GM23338 (cell line): ENCODE results near the gene EHD1. TPM values are rescaled to one million over a fixed set of nuclear protein-coding genes. Genes with fewer than 3 reads are reported as not detected.

Experiments
- ATAC-seq: fragments of 200-7000 bp; cut with Tn5 transposase; 3 replicates; pipeline ENCODE4 v1.9.1; 2020
- DNase-seq: peaks from one replicate; pipeline ENCODE4 v3.0.0-alpha.2; 2015; ENCODE audit warnings: low spot score
- H2AFZ ChIP-seq: fragments of 200-600 bp; sonication (generic); 2 replicates; pipeline ENCODE4 v1.8.0; 2016; ENCODE audit warnings: antibody characterized with exemption, mild to moderate bottlenecking, moderate library complexity
- H3F3A ChIP-seq: fragments of 200-600 bp; sonication (generic); replicated peaks from 2 replicates; pipeline ENCODE4 v1.8.0; 2017; ENCODE audit warnings: antibody characterized with exemption, mixed run types, low read depth
- H3K27ac ChIP-seq: fragments of 200-600 bp; sonication (generic); 2 replicates; pipeline ENCODE4 v1.6.1; 2016; ENCODE audit warnings: low read depth
- H3K27me3 ChIP-seq: fragments of 200-600 bp; sonication (generic); 2 replicates; pipeline ENCODE4 v1.8.0; 2016; ENCODE audit warnings: mild to moderate bottlenecking, mixed run types, moderate library complexity; ENCODE audit not compliant: insufficient read depth
- H3K36me3 ChIP-seq: fragments of 200-600 bp; sonication (generic); 2 replicates; pipeline ENCODE4 v1.8.0; 2016; ENCODE audit warnings: mild to moderate bottlenecking; ENCODE audit not compliant: insufficient read depth
- H3K4me1 ChIP-seq: fragments of 200-600 bp; sonication (generic); 2 replicates; pipeline ENCODE4 v1.8.0; 2016; ENCODE audit warnings: mild to moderate bottlenecking, moderate library complexity; ENCODE audit not compliant: insufficient read depth
- H3K4me2 ChIP-seq: fragments of 200-600 bp; sonication (generic); 2 replicates; pipeline ENCODE4 v1.7.1; 2017; ENCODE audit warnings: mixed run types
- H3K4me3 ChIP-seq: fragments of 200-600 bp; sonication (generic); 2 replicates; pipeline ENCODE4 v1.6.1; 2016; ENCODE audit warnings: mixed run types
- H3K79me2 ChIP-seq: fragments of 200-600 bp; sonication (generic); replicated peaks from 2 replicates; pipeline ENCODE4 v1.8.0; 2017; ENCODE audit warnings: mild to moderate bottlenecking; ENCODE audit not compliant: insufficient read depth
- H3K9me2 ChIP-seq: fragments of 200-600 bp; sonication (generic); 2 replicates; pipeline ENCODE4 v1.8.0; 2017; ENCODE audit not compliant: insufficient read depth
- H4K20me1 ChIP-seq: fragments of 200-600 bp; sonication (generic); replicated peaks from 2 replicates; pipeline ENCODE4 v1.8.0; 2017; ENCODE audit warnings: mild to moderate bottlenecking; ENCODE audit not compliant: insufficient read depth
- H3K27ac Mint-ChIP-seq: 2 replicates; pipeline ENCODE4 v1.8.0; 2020; ENCODE audit warnings: inconsistent platforms, mild to moderate bottlenecking, moderate library complexity, mixed read lengths
- H3K27me3 Mint-ChIP-seq: 3 replicates; pipeline ENCODE4 v1.8.0; 2022; ENCODE audit warnings: low read depth, mild to moderate bottlenecking, moderate library complexity, mixed read lengths, inconsistent platforms; ENCODE audit not compliant: insufficient read depth, poor library complexity
- H3K36me3 Mint-ChIP-seq: 3 replicates; pipeline ENCODE4 v1.8.0; 2021; ENCODE audit warnings: low read depth, mild to moderate bottlenecking, inconsistent platforms, moderate library complexity, mixed read lengths
- H3K4me1 Mint-ChIP-seq: 3 replicates; pipeline ENCODE4 v1.8.0; 2020; ENCODE audit warnings: mild to moderate bottlenecking, inconsistent platforms, mixed read lengths
- H3K4me3 Mint-ChIP-seq: 3 replicates; pipeline ENCODE4 v1.8.0; 2021; ENCODE audit warnings: moderate library complexity, mild to moderate bottlenecking, inconsistent platforms, mixed read lengths
- H3K9me3 Mint-ChIP-seq: 3 replicates; pipeline ENCODE4 v1.8.0; 2020; ENCODE audit warnings: moderate library complexity, mild to moderate bottlenecking, inconsistent platforms, mixed read lengths
- POLR2AphosphoS5 ChIP-seq: IDR thresholded peaks from 2 replicates; pipeline ENCODE4 v1.6.1; 2016; ENCODE audit warnings: antibody characterized with exemption, low read depth
- polyA plus RNA-seq: library from polyadenylated mRNA; unstranded; fragments of >200 nt; fragmentation: Nextera tagmentation; extraction: Ambion mirVana; gene quantifications from 2 replicates; pipeline ENCODE4 v1.2.1, GENCODE V29; 2016
- total RNA-seq: library from RNA; depleted of rRNA; stranded (reverse); fragments of >200 nt; shearing (Covaris generic); gene quantifications from 2 replicates; pipeline ENCODE4 v1.2.3, GENCODE V29; 2014
- TF ChIP-seq, protein P1 (sequence below): fragments of 250-450 bp; sonication (Bioruptor Pico); IDR thresholded peaks from 2 replicates; pipeline ENCODE4 v1.5.0; 2020; ENCODE audit warnings: mild to moderate bottlenecking, moderate library complexity
- TF ChIP-seq, protein P2 (sequence below): IDR thresholded peaks from one replicate; pipeline ENCODE4 v1.6.1; 2018; ENCODE audit warnings: antibody characterized with exemption; ENCODE audit not compliant: unreplicated experiment

EHD1 gene
- total and polyA plus RNA-seq, 2 experiments from 2014 or later, result 16.7 to 69.7 TPM

DNA sequence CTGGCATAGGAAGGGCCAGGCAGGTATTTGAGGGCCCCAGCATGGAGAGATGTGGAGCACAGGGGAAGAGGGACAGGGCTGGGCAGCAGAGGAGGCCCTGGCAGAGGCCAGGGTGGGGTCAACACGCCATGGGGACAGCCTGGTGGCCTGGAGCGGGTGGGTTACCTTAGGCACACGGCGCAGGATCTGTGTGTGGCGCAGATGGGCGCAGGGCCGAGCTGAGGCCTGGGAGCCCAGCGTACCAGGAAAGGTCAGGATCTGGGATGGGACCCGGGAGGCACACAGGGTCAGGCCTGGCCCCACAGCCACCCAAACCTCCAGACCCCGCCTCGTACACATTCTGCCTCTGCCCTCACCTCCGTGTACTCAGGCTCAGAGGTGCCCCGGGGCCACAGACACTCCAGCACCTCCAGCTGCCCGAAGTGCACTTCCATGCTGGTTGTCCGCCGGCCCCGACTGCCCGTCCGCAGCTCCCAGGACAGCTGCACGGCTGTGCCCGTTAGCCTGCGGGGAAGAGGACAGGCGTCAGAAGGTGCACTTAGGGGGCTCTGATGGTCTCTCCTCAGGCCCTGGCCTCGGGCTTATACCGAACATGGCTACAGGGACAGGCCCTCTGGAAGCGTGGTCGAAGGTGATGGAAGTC lies 32.2 kb upstream of the EHD1 start:
- Histone ChIP-seq H3K27ac (no peak overlapping the region), H3K4me1 (no peaks in the 10 kb centered on the region), H2AFZ (no peak overlapping the region), H3K27me3 (no peaks in the 10 kb centered on the region), H3K4me3 (no peak overlapping the region), H3K9me2 (no peaks in the 10 kb centered on the region), H3K4me2 (no peak overlapping the region), H3K79me2 (no peaks in the 10 kb centered on the region; the same call in 1 of the 2 replicates), H3K36me3 (no peaks in the 10 kb centered on the region), H4K20me1 (no peaks in the 10 kb centered on the region), H3F3A (no peaks in the 10 kb centered on the region)
- Mint-ChIP-seq H3K27ac (no peak overlapping the region), H3K27me3 (peaks cover 4% of the 10 kb centered on the region), H3K36me3 (peaks cover 10% of the 10 kb centered on the region), H3K4me1 (no peaks in the 10 kb centered on the region), H3K9me3 (no peaks in the 10 kb centered on the region; the same call in 2 of the 3 replicates), H3K4me3 (no peak overlapping the region)
- ATAC-seq, result no peak
- TF ChIP-seq, protein P1, sequence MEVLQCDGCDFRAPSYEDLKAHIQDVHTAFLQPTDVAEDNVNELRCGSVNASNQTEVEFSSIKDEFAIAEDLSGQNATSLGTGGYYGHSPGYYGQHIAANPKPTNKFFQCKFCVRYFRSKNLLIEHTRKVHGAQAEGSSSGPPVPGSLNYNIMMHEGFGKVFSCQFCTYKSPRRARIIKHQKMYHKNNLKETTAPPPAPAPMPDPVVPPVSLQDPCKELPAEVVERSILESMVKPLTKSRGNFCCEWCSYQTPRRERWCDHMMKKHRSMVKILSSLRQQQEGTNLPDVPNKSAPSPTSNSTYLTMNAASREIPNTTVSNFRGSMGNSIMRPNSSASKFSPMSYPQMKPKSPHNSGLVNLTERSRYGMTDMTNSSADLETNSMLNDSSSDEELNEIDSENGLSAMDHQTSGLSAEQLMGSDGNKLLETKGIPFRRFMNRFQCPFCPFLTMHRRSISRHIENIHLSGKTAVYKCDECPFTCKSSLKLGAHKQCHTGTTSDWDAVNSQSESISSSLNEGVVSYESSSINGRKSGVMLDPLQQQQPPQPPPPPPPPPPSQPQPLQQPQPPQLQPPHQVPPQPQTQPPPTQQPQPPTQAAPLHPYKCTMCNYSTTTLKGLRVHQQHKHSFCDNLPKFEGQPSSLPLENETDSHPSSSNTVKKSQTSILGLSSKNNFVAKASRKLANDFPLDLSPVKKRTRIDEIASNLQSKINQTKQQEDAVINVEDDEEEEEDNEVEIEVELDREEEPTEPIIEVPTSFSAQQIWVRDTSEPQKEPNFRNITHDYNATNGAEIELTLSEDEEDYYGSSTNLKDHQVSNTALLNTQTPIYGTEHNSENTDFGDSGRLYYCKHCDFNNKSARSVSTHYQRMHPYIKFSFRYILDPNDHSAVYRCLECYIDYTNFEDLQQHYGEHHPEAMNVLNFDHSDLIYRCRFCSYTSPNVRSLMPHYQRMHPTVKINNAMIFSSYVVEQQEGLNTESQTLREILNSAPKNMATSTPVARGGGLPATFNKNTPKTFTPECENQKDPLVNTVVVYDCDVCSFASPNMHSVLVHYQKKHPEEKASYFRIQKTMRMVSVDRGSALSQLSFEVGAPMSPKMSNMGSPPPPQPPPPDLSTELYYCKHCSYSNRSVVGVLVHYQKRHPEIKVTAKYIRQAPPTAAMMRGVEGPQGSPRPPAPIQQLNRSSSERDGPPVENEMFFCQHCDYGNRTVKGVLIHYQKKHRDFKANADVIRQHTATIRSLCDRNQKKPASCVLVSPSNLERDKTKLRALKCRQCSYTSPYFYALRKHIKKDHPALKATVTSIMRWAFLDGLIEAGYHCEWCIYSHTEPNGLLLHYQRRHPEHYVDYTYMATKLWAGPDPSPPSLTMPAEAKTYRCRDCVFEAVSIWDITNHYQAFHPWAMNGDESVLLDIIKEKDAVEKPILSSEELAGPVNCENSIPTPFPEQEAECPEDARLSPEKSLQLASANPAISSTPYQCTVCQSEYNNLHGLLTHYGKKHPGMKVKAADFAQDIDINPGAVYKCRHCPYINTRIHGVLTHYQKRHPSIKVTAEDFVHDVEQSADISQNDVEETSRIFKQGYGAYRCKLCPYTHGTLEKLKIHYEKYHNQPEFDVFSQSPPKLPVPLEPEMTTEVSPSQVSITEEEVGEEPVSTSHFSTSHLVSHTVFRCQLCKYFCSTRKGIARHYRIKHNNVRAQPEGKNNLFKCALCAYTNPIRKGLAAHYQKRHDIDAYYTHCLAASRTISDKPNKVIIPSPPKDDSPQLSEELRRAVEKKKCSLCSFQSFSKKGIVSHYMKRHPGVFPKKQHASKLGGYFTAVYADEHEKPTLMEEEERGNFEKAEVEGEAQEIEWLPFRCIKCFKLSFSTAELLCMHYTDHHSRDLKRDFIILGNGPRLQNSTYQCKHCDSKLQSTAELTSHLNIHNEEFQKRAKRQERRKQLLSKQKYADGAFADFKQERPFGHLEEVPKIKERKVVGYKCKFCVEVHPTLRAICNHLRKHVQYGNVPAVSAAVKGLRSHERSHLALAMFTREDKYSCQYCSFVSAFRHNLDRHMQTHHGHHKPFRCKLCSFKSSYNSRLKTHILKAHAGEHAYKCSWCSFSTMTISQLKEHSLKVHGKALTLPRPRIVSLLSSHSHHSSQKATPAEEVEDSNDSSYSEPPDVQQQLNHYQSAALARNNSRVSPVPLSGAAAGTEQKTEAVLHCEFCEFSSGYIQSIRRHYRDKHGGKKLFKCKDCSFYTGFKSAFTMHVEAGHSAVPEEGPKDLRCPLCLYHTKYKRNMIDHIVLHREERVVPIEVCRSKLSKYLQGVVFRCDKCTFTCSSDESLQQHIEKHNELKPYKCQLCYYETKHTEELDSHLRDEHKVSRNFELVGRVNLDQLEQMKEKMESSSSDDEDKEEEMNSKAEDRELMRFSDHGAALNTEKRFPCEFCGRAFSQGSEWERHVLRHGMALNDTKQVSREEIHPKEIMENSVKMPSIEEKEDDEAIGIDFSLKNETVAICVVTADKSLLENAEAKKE (CRISPR knock-in tag), result no peak
- TF ChIP-seq POLR2AphosphoS5, result no peak
- TF ChIP-seq, protein P2, sequence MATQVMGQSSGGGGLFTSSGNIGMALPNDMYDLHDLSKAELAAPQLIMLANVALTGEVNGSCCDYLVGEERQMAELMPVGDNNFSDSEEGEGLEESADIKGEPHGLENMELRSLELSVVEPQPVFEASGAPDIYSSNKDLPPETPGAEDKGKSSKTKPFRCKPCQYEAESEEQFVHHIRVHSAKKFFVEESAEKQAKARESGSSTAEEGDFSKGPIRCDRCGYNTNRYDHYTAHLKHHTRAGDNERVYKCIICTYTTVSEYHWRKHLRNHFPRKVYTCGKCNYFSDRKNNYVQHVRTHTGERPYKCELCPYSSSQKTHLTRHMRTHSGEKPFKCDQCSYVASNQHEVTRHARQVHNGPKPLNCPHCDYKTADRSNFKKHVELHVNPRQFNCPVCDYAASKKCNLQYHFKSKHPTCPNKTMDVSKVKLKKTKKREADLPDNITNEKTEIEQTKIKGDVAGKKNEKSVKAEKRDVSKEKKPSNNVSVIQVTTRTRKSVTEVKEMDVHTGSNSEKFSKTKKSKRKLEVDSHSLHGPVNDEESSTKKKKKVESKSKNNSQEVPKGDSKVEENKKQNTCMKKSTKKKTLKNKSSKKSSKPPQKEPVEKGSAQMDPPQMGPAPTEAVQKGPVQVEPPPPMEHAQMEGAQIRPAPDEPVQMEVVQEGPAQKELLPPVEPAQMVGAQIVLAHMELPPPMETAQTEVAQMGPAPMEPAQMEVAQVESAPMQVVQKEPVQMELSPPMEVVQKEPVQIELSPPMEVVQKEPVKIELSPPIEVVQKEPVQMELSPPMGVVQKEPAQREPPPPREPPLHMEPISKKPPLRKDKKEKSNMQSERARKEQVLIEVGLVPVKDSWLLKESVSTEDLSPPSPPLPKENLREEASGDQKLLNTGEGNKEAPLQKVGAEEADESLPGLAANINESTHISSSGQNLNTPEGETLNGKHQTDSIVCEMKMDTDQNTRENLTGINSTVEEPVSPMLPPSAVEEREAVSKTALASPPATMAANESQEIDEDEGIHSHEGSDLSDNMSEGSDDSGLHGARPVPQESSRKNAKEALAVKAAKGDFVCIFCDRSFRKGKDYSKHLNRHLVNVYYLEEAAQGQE, result no peak
- DNase-seq, result no peak
